ENCODE results near the gene EIF4B.
"Not testable (repeated sequence)": the region's sequence is repeated elsewhere in the genome, so short reads cannot be mapped to it uniquely, and the experiment has no call there.

EIF4B gene

DNA sequence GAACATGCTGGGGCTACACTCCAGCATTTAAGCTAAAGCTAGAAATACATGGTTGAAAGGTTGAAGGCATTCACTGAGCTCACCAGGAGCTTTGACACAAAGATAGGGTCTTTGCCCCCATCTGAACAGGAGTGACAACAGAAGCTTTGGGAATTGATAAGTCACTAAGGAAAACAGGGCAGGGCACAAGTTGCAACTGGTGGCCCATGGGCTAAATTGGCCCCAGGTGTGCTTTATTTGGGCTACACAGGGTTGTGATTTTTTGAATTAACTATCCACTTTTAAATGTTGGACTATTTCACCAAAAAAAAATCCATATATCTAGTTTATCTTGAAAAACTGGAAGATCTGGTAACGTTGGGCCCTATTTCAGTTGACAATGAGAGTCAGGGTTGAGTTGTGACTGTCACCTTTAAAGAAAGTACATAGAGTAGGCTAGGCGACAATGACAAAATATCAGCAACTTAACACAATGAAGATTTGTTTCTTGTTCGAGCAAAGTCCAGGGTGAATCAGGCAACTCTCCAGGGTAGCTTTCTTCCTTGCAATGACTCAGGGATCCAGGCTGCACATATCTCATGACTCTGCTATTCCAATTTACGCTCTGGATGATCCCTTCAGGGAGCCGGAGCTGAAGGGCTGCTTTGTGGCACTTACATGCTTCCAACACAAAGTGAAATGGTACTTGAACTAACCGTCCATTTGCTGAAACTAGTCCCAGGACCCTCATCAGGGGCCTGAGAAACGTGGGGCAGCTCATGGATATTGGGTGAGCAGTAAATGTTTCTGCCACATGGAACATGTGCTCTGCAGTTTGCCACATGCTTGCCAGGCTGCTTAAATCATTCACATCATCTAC lies 13.3 kb upstream of the EIF4B start:
- in situ Hi-C loops (cut with MboI; ENCODE audit: low sequenced_read_pairs) = loop anchor here (25.0 kb wide), 1 partner anchor 606 kb away; the partner anchor contains the start of gene KRT84

DNA sequence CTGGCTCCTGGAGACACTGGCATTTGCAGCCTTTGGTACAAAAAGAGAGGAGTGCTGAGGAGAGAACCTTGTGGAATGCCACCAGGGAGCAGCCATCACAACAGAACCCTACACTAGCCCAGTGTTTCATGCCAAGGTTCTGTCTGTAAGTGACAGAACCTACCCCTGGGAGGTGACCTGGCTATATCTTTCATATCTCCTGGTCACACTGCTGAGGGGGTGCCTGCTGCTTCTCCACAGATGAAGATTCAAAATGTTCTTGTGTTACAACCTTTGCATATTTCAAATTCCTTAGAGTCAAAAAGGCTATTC lies 12.7 kb upstream of the EIF4B start:
- in situ Hi-C loops (cut with MboI; ENCODE audit: low sequenced_read_pairs) = loop anchor here (25.0 kb wide), 1 partner anchor 606 kb away; the partner anchor contains the start of gene KRT84

DNA sequence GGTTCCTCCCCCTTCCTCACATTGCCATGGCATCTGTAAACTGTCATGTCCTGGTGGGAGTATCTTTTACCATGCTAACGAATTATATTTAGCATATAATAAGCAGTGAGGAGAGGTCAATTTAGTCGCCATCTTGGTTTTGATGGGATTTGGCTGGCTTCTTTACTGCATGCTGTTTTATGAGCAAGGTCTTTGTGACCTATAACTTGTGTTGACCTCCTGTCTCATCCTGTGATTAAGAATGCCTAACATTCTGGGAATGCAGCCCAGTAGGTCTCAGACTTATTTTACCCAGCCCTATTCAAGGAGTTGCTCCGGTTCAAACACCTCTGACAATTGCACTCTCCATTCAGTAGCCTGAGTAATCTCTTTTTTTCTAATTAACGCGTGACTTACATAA lies 2.1 kb upstream of the EIF4B start:
- in situ Hi-C loops (cut with MboI; ENCODE audit: low sequenced_read_pairs) = no loop called here

DNA sequence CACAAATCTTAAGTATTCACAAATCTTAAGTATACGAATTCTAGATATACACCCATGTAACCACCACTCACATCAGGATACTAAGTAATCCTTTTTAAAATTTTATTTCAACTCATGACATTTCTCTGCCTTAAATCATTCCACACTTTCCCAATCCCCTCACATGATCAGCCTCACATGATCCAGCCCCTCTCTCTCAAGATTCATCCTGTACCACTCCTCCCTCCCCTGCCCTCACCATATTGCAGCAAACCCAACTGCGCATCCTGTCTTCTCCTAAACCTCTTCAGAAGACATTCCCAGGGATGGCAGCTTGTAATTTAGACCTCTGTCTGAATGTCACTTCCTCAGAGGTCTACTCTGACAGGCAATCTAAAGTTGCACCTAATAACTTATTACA lies 1.7 kb upstream of the EIF4B start:
- in situ Hi-C loops (cut with MboI; ENCODE audit: low sequenced_read_pairs) = no loop called here

DNA sequence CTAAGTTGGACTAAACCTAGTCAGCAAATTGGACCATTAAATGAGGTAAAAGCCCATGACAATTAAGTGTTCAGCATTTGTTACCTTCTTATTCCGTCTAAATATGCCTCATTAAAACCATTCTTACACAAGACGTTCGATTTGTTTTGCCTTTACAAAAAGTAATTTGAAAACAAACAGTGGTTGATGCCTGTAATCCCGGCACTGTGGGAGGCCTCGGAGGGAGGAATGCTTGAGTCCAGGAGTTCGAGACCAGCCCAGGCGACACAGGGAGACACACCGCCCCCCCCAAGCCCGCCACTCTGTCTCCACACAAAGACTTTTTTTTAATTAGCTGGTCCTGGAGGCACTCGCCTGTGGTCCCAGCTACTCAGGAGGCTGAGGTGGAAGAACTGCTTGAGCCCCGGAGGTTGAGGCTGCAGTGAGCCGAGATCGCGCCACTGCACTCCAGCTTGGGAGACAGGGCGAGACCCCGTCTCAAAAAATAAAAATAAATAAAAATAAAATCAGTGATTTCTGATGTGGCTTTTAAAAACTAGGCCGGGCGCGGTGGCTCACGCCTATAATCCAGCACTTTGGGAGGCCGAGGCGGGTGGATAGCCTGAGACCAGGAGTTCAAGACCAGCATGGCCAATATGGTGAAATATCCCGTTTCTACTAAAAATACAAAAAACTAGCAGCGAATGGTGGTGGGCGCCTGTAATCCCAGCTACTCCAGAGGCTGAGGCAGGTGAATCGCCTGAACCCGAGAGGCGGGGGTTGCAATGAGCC lies 856 bp upstream of the EIF4B start:
- in situ Hi-C loops (cut with MboI; ENCODE audit: low sequenced_read_pairs) = no loop called here

DNA sequence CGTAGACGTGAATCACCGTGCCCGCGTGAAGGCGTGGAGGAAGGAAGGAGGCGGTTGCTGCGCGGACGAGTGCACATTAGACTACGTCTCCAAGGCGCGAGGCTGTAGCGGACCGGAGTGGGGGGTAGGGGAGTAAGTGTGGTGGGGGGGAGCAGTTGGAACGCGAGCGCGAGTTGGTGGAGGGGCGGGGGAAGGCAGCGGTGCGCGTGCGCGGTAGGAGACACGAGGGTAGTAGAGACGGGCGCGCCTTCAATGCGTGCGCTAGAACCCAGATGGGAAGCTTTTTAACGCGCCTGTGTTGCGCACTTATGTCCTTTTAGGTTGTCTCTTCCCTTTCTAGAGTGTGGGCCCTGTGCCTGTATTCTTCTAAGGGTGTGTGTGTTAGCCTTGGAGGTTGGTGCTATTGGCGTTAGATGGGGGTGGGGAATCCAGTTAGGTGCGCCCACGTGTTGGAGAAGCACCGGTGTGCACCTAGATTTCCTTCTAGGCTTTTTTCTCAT lies 604 bp downstream of the EIF4B start:
- in situ Hi-C loops (cut with MboI; ENCODE audit: low sequenced_read_pairs) = no loop called here

DNA sequence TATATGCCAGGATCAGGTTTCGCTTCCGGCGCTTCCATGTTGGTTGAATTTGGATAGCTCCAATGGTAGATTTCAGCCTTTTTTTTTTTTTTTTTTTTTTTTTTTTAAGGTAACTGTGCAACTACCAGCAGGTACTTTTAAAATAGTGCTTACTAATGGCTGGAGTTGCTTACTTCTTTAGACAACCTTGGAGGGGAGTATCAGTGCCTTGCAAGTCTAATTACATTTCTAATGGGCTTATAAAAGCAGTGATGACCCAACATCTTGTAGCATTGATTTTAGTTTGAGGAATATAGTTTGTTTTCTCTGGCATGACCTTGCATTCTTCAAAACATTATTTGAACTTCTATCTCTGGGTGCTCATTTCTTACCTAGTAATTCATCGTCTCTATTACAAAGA lies 1.1 kb downstream of the EIF4B start:
- in situ Hi-C loops (cut with MboI; ENCODE audit: low sequenced_read_pairs) = no loop called here

DNA sequence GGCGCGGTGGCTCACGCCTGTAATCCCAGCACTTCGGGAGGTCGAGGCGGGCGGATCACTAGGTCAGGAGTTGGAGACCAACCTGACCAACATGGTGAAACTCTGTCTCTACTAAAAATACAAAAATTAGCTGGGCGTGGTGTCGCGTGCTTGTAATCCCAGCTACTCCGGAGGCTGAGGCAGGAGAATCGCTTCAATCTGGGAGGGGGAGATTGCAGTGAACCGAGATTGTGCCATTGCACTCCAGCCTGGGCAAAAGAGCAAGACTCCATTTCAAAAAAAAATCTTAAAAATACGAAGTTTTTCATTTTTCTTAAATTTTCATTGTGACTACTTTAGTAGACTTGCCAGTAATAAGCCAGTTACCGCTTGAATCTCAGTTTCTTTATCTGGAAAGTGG lies 2.5 kb downstream of the EIF4B start:
- in situ Hi-C loops (cut with MboI; ENCODE audit: low sequenced_read_pairs) = not testable (repeated sequence)

DNA sequence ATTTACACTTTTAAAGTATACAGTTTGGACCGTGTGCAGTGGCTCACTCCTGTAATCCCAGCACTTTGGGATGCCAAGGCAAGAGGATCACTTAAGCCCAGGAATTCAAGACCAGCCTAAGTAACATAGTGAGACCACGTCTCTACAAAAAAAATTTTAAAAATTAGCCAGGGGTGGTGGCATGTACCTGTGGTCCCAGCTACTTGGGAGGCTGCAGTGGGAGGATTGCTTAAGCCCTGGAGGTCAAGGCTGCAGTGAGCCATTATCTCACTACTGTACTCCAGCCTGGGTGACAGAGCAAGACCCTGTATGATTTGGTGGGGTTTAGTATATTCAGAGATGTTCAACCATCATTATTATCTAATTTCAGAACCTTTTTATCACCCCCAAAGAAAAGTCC lies 4.7 kb downstream of the EIF4B start:
- in situ Hi-C loops (cut with MboI; ENCODE audit: low sequenced_read_pairs) = no loop called here

DNA sequence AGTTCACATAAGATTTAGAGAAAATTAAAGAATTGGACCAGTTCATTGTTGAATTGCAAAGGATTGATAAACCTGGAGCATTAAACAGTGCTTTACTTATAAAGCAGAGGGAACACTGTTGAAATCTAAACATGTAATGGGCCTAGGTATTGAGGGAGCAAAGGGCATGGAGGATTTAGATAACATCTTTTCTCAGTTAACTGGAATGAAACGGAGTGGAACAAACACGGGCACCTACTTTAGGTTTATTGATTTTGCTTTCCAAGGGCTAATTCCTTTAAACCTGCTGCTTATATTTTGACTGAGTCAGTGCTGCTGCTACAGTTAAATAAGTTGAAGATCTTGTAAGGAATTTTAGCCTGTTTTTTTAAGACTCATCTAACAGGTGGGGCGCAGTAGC lies 5.6 kb downstream of the EIF4B start:
- in situ Hi-C loops (cut with MboI; ENCODE audit: low sequenced_read_pairs) = no loop called here

DNA sequence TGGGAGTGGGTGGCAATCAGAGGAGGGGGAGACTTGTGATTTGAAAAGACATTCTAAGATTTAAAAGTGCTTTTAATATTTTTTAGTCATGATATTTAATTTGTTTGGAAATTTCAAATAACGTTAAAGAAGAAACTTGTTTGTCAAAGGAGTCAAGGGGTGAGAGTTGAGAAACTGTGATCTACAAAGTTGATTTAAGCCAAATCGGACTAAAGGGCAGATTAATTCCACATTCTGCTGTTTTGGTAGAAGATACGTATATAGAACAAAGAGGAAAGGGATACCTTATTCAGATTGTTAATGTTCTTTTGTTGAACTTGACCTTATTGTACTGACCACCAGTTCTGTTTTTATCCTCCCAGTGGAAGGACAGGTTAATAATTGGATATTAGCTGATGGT lies 6.7 kb downstream of the EIF4B start:
- in situ Hi-C loops (cut with MboI; ENCODE audit: low sequenced_read_pairs) = no loop called here

DNA sequence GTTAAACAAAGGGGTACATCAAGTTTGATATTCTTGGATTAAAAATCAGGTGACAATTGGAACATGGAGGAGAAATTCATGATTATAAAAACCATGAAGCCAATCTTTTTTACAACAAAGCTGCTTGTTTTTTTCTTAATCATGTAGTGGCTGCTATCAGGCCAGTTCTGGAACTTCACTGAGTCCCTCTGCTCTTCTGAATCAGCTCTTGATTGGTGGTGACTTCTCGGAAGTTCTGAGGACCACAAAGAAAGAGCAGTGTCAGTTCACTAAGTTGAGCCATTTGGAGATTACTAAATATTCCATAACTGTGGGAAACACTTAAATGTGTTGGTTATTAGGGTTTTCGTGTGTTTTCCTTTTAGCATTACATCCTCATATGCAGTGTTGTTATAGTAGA lies 8.5 kb downstream of the EIF4B start:
- in situ Hi-C loops (cut with MboI; ENCODE audit: low sequenced_read_pairs) = no loop called here

DNA sequence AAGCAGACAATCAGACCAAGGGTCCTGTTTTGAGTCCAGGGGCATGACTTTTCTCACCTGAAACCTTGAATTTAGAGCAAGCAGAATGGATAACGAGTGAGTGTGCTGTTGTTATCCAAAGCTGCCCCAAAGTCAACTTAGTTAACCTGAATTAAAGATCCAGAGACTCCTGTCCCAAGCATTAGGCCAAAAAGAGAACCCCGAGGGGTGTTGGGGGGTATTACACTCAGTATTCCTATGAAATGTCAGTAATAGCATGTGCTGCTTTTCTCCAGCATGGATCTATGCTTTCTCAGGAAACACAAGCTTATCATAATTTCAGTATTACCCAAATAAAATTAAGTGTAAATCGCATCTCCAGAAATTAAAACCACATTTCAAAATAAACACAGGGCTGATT lies 19.0 kb downstream of the EIF4B start:
- in situ Hi-C loops (cut with MboI; ENCODE audit: low sequenced_read_pairs) = loop anchor here (10.0 kb wide), 1 partner anchor 440 kb away; no protein-coding TSS in a partner anchor

DNA sequence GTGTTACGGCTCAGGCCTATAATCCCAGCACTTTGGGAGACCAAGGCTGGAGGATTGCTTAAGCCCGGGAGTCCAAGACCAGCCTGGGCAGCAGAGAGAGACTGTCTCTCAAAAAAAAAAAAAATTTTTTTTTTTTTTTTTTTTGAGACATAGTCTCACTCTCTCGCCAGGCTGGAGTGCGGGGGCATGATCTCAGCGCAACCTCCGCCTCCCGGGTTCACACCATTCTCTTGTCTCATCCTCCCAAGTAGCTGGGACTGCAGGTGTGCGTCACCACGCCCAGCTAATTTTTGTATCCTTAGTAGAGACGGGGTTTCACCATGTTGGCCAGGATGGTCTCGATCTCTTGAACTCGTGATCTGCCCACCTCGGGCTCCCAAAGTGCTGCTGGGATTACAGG lies 20.8 kb downstream of the EIF4B start:
- in situ Hi-C loops (cut with MboI; ENCODE audit: low sequenced_read_pairs) = loop anchor here (10.0 kb wide), 1 partner anchor 438 kb away; no protein-coding TSS in a partner anchor

DNA sequence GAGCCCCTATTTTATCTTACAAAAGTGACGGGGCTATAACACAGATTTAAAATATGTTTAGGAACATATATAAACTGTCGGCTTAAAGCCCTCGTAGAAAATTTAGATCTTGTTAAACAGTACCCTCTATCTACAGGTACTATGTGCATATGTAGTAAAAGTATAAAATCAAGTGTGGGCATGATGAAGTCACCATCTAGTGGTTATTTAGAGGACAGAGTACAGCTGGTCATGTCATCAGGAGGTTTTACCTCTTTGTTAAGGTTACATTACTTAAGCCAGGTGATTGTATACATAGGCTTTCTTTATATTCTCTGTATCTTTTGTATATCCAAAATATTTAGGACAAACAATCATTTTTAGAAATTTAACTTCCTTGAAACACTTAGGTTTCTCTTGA lies 25.4 kb downstream of the EIF4B start:
- in situ Hi-C loops (cut with MboI; ENCODE audit: low sequenced_read_pairs) = no loop called here

DNA sequence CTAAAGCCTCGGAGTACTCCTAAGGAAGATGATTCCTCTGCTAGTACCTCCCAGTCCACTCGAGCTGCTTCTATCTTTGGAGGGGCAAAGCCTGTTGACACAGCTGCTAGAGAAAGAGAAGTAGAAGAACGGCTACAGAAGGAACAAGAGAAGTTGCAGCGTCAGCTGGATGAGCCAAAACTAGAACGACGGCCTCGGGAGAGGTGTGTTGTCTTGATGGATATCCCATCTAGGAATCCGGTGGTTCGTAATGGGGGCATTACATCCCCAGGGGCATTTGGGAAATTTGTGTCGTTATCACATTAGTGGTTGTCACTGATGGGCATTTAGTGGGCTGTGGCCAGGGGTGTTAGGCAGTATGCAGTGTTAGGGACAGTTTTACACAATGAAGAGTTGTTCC lies 27.6 kb downstream of the EIF4B start:
- in situ Hi-C loops (cut with MboI; ENCODE audit: low sequenced_read_pairs) = not testable (repeated sequence)

DNA sequence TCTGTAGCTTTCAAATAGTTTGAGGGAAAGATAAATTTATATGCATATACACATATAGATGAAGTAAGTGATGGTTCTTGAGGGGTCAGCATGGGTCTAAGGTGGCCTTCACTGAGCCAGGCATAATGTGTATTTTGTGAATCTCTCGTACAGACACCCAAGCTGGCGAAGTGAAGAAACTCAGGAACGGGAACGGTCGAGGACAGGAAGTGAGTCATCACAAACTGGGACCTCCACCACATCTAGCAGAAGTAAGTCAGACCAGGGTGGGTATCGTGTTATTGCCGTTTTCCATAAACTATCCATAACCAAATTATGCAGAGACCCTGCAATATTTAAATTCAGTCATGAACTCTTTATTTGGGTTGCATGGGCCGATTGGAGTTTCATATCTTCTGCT lies 28.2 kb downstream of the EIF4B start:
- in situ Hi-C loops (cut with MboI; ENCODE audit: low sequenced_read_pairs) = no loop called here

DNA sequence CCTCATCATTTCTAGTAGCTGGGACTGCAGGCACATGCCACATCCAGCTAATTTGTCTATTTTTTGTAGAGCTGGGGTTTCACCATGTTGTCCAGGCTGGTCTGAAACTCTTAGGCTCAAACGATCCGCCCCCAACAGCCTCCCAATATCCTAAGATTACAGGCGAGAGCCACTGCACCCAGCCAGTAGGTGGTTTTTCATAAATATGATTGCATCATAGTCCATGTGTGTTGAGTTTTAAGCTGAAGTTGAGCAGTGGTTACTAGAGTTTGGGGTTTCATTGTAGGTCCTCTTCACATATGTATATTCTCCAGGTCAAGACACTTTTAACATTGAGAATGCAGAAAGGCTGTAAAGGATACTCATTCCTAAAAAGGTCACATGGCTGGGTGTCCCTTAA lies 30.5 kb downstream of the EIF4B start:
- in situ Hi-C loops (cut with MboI; ENCODE audit: low sequenced_read_pairs) = no loop called here

DNA sequence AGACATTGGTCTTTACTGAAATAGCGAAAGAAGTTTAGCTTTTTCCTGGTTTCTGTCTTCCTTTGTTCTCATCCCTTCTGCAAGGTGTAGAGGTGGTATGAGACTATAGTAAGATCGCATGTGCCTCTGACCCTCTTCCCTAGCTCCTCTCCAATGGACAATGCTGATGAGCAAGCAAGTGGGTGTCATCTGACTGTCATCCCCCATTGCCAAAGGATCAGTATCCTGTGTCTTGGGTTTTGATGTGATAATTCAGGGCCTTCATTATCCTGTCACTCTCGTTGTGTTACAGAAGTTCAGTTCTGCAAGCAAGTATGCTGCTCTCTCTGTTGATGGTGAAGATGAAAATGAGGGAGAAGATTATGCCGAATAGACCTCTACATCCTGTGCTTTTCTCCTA lies 33.6 kb downstream of the EIF4B start:
- in situ Hi-C loops (cut with MboI; ENCODE audit: low sequenced_read_pairs) = no loop called here

DNA sequence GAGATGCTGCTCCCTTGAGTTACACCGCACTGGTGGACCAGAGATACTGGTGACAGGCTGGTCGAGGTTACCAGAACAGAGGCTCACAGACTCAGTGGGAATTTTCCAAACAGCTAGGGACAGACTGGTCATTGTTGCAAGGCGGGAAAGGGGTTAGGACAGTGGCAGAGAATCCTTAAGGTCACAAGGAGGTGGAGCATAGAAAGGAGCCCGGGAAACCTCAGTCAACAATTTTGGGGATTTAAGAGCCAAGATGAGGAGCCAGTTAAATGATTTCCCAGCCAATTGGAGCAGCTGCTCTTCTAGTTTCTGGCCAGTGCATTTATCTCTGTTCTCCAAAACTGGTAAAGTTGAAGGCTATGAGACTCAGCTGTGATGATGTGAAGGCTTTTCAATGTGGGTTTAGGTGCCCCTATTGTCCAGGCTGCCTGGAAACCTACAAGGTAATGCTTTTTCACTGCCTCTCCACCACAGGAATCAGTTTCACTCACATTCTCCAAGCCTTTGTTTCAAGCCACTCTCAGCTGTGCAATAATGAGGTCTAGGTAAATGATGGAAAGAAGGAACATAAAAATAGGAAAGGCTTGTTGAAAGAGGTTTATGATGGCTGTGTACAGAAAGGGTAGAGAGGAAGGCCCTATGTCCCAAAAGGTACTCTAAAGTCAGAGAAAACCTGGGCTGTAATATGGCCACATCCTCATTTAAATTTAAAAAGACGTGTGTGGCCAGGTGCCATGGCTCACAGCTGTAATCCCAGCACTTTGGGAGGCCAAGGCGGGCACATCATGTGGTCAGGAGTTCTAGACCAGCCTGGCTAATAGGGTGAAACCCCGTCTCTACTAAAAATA lies 36.6 kb downstream of the EIF4B start:
- in situ Hi-C loops (cut with MboI; ENCODE audit: low sequenced_read_pairs) = no loop called here

DNA sequence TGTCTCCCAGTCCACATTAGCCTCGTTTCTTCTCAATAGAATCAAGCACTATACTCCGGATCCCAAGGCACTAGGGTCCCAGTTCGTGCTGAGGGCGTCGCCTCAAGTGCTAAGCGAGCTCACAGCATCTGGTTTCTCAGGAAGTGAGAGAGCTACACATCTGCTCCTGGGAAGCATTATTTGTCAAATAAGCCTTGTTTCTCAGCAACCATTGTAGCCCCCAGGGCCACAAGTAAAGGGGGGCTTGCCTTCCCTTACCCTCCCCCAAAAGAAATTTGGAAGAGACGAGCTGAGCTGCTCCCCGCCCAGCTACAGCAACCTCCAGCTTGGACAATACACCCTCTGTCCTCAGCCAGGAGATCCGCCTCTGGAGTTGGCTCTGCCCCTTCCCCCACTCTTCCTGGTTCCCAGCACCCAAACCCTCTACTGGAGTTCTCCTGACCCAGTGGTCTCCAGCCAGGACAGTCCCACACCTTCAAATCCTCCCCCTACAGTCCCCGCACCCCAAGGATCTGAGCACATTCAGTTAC lies 37.9 kb downstream of the EIF4B start:
- in situ Hi-C loops (cut with MboI; ENCODE audit: low sequenced_read_pairs) = no loop called here
